Epidermal melanocyte (primary cell): ENCODE results near the gene ALKBH5.

ENCODE experiments used
- DNase-seq: peaks from one replicate; pipeline ENCODE4 v3.0.0; 2011; ENCODE audit warnings: low spot score; ENCODE audit not compliant: insufficient read length

Gene ALKBH5

GRCh38 chr17:18258356-18259038 is 74.9 kb downstream of the ALKBH5 start, which contains the start of gene FLII:
TSS of gene FLII (minus strand) at chr17:18258738. CDS start at chr17:18258690, 48 bp downstream.
- DNase-seq = peak; percentile 77
